Measurements from ENCODE around the gene RAPGEF4. TPM values are rescaled to one million over a fixed set of nuclear protein-coding genes. Genes with fewer than 3 reads are reported as not detected.
A peak's percentile ranks its signal among the peaks of the same experiment; 100 is the strongest.

RAPGEF4 gene
- total RNA-seq, 6 donors from 2014 or later: 8.3 to 35.2 (median 17.4) TPM

DNA sequence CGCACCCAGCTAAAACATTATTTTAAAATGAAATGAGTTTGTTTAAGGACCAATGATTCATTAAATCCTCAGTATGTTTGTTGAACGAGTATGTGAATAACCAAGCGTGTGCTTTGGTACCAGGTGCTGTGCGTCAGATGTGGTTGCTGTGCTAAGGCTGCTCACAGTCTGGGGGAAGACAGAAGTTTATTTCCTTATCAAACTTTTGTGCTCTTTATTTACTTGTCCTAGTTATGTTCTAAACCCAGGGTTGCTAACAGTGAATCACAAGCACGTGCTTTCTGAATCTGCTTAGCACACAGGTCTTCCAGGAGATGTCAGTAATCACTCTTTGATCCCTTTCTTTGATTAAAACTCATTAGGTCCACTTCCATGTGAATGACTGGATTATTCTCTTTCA lies 37.0 kb downstream of the RAPGEF4 start:
- ATAC-seq (ENCODE audit: low FRiP score in 2 of 2) (no peak), DNase-seq (no peak)
- Histone ChIP-seq H3K27me3 (no peaks in the 10 kb centered on the region), H3K9me3 (no peaks in the 10 kb centered on the region), H3K4me3 (no peak overlapping the region), H3K27ac (no peak overlapping the region), H3K36me3 (no peaks in the 10 kb centered on the region), H3K4me1 (no peaks in the 10 kb centered on the region)
- TF ChIP-seq POLR2AphosphoS5 (IDR thresholded peaks at IDR 0.05): no peak
- no peak for TF ChIP-seq EP300 (IDR thresholded peaks at IDR 0.05)
- TF ChIP-seq POLR2A (IDR thresholded peaks at IDR 0.05): no peak
- TF ChIP-seq, protein P1, sequence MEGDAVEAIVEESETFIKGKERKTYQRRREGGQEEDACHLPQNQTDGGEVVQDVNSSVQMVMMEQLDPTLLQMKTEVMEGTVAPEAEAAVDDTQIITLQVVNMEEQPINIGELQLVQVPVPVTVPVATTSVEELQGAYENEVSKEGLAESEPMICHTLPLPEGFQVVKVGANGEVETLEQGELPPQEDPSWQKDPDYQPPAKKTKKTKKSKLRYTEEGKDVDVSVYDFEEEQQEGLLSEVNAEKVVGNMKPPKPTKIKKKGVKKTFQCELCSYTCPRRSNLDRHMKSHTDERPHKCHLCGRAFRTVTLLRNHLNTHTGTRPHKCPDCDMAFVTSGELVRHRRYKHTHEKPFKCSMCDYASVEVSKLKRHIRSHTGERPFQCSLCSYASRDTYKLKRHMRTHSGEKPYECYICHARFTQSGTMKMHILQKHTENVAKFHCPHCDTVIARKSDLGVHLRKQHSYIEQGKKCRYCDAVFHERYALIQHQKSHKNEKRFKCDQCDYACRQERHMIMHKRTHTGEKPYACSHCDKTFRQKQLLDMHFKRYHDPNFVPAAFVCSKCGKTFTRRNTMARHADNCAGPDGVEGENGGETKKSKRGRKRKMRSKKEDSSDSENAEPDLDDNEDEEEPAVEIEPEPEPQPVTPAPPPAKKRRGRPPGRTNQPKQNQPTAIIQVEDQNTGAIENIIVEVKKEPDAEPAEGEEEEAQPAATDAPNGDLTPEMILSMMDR (IDR thresholded peaks at IDR 0.05): no peak
- WGBS, 2 donors: 88% methylated on average over 5 of the region's 5 CpGs

DNA sequence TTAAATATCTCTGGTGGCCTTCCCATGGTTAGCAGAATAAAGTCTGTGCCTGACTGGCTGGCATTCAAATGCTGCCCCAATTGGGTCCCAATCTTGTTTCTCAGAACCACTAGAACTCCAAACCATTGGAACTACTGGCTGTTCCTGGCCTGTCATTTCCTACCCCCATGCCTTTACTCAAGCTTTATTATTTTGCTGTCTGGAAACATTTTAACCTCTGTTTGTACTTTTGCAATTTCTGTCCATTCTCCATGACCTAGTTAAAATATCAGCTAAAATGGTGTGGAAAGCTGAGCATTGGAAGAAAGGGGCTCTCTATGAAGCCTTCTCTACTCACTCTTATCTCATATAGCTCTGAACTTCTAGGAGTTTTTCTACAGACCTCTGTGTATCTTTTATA lies 38.7 kb downstream of the RAPGEF4 start:
- Histone ChIP-seq H3K27ac (no peak overlapping the region), H3K27me3 (no peaks in the 10 kb centered on the region), H3K4me3 (no peak overlapping the region), H3K9me3 (no peaks in the 10 kb centered on the region), H3K36me3 (no peaks in the 10 kb centered on the region), H3K4me1 (no peaks in the 10 kb centered on the region)
- TF ChIP-seq EP300 (IDR thresholded peaks at IDR 0.05) (no peak), POLR2AphosphoS5 (IDR thresholded peaks at IDR 0.05) (no peak), POLR2A (IDR thresholded peaks at IDR 0.05) (no peak)
- TF ChIP-seq, protein P1 (IDR thresholded peaks at IDR 0.05): no peak
- DNase-seq (no peak), ATAC-seq (ENCODE audit: low FRiP score in 2 of 2) (no peak)

DNA sequence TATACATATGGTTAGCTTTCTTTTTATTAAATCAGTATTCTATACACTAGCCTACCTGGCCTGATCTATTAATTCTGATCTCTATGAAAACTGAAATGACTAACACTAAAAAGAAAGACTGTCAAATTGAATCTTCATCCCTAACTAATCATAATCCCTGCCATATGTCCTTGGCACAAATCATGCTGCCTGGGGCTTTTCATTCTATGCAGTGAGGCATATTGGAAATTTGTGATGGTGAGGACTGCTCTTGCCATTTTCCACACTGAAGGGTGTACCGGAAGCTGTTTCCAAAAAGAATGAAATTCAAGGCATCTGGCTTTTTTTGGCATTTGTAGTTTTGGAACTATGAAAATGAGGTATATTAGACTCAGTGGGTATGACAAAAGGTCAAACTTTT lies 39.7 kb downstream of the RAPGEF4 start:
- WGBS, 2 donors: 95 to 97% methylated on average over 1 of the region's 1 CpG
- Histone ChIP-seq H3K36me3 (no peaks in the 10 kb centered on the region), H3K27ac (no peak overlapping the region), H3K9me3 (no peaks in the 10 kb centered on the region), H3K4me1 (no peaks in the 10 kb centered on the region), H3K4me3 (no peak overlapping the region), H3K27me3 (no peaks in the 10 kb centered on the region)
- no peak for ATAC-seq (ENCODE audit: low FRiP score in 2 of 2)
- TF ChIP-seq POLR2A (IDR thresholded peaks at IDR 0.05) (no peak), POLR2AphosphoS5 (IDR thresholded peaks at IDR 0.05) (no peak), EP300 (IDR thresholded peaks at IDR 0.05) (no peak)
- TF ChIP-seq, protein P1 (IDR thresholded peaks at IDR 0.05): no peak
- no peak for DNase-seq

DNA sequence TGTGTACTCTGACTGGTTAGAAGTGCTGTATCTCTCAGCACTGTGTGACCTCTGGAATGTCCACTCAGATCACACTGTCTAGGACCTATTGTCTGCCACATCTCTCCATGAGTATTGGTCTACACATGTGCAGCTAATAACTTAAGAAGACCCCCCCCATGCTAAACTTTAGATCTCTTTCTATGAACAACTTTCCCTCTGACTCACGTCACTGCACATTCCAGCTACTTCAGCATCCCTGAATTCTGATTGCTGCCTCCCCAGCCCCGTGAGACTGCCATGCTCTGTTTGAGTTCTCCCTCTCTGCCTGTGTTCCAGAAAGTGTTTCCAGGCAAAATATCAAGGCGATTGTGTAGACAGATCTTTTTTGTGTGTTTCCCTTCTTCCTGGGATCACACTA lies 41.8 kb downstream of the RAPGEF4 start:
- Histone ChIP-seq H3K4me1 (no peaks in the 10 kb centered on the region), H3K9me3 (no peaks in the 10 kb centered on the region), H3K4me3 (no peak overlapping the region), H3K27me3 (no peaks in the 10 kb centered on the region), H3K36me3 (no peaks in the 10 kb centered on the region), H3K27ac (no peak overlapping the region)
- 80 to 86% methylated on average over 3 of the region's 3 CpGs for WGBS, 2 donors
- TF ChIP-seq POLR2AphosphoS5 (IDR thresholded peaks at IDR 0.05): no peak
- no peak for TF ChIP-seq POLR2A (IDR thresholded peaks at IDR 0.05)
- TF ChIP-seq, protein P1 (IDR thresholded peaks at IDR 0.05): no peak
- no peak for TF ChIP-seq EP300 (IDR thresholded peaks at IDR 0.05)
- DNase-seq (no peak), ATAC-seq (ENCODE audit: low FRiP score in 2 of 2) (no peak)

DNA sequence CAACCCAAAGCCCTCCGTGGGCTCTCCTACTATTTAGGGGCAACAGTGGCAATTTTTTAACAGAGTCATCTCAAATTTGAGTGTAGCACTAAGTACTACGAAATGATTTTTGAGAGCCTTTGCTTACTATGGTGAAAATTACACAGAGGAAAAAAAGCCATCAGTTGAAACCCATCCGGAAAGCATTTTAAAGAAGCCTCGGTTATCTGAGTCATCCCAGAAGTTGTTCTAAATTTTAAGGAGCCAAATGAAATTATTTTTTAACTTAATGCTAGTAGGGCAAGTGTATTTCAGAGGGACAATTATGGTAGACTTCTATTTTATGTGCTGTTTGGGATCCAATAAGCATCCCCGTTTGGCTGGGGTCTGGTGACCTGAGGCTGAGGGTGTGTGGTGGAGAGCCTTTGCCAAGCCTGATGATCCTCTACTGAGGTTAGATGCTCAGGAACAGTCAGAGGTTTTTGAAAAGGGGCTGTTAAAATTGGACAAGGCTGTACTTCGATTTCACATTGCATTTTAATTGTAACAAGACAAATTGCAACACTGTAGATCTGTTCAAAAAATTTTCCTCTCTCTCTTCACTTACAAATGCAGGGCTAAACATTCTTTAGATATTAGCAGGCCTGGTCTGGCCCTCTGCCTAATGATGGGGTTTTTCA lies 47.0 kb downstream of the RAPGEF4 start:
- H3K9me3 ChIP-seq: no peaks in the 10 kb centered on the region
- ATAC-seq (ENCODE audit: low FRiP score in 2 of 2): peak in 1 of 2 donors; percentile 58
- no peaks in the 10 kb centered on the region for H3K27me3 ChIP-seq
- peaks cover 0 to 4% (median 0%) of the 10 kb centered on the region in 4 donors for H3K4me1 ChIP-seq
- TF ChIP-seq, protein P1 (IDR thresholded peaks at IDR 0.05): no peak
- TF ChIP-seq POLR2A (IDR thresholded peaks at IDR 0.05): no peak
- TF ChIP-seq EP300 (IDR thresholded peaks at IDR 0.05): no peak
- no peak for TF ChIP-seq POLR2AphosphoS5 (IDR thresholded peaks at IDR 0.05)
- H3K27ac ChIP-seq: no peak overlapping the region
- H3K4me3 ChIP-seq: no peak overlapping the region
- DNase-seq: no peak
- H3K36me3 ChIP-seq: no peaks in the 10 kb centered on the region
- 79 to 83% methylated on average over 6 of the region's 6 CpGs for WGBS, 2 donors
